Measurements from ENCODE around the gene IRF2BPL. TPM values are rescaled to one million over a fixed set of nuclear protein-coding genes. Genes with fewer than 3 reads are reported as not detected.
A peak's percentile ranks its signal among the peaks of the same experiment; 100 is the strongest.

Gene IRF2BPL
- total RNA-seq, 4 donors from 2014 or later = 10.3 to 20.6 (median 16.4) TPM

DNA sequence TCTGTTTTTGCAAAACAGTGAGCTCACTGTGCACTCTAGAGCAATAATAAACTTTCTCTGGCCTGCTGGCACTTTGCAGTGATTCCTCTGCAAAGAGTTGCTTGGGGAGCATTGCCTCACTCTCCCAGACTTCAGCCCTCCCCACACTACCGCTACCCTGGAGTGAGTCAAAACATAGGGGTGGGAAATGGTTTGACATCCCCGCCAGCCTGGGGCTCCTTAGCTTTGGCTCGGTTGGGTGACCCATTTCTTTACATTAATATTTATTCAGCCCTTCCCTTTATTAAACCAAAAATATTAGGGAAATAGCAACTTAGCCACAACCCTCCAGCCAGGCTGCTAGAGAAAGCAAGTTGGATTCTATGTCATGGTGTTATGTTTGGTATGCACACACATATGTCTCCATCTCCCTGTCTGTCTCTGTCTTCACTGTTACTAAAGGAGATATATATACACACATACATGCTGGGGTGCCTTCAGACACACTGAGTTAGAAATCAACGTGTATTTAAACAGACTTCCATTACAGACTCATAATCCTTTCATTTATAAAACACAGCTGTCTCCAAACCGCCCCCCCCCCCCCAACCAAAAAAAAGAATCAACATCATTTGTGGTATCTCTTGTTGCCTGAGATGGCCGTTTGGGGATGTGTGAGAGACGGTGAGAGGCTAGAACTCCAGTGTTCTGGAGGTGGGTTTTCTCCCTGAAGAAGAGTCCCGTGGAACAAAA is 3.4 kb upstream of the IRF2BPL start:
- H3K27me3 ChIP-seq = no peaks in the 10 kb centered on the region
- peak overlapping the region; percentile 90 to 100 (median 98) for H3K27ac ChIP-seq
- H3K36me3 ChIP-seq = no peaks in the 10 kb centered on the region
- no peaks in the 10 kb centered on the region for H3K9me3 ChIP-seq
- H3K4me3 ChIP-seq = peak overlapping the region in 1 of 4 donors; percentile 62
- TF ChIP-seq, protein P1, sequence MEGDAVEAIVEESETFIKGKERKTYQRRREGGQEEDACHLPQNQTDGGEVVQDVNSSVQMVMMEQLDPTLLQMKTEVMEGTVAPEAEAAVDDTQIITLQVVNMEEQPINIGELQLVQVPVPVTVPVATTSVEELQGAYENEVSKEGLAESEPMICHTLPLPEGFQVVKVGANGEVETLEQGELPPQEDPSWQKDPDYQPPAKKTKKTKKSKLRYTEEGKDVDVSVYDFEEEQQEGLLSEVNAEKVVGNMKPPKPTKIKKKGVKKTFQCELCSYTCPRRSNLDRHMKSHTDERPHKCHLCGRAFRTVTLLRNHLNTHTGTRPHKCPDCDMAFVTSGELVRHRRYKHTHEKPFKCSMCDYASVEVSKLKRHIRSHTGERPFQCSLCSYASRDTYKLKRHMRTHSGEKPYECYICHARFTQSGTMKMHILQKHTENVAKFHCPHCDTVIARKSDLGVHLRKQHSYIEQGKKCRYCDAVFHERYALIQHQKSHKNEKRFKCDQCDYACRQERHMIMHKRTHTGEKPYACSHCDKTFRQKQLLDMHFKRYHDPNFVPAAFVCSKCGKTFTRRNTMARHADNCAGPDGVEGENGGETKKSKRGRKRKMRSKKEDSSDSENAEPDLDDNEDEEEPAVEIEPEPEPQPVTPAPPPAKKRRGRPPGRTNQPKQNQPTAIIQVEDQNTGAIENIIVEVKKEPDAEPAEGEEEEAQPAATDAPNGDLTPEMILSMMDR (IDR thresholded peaks at IDR 0.05) = no peak
- TF ChIP-seq POLR2A (IDR thresholded peaks at IDR 0.05) = no peak
- DNase-seq = peak in 1 of 3 donors; percentile 57
- H3K4me1 ChIP-seq = peaks cover 0 to 55% (median 14%) of the 10 kb centered on the region in 4 donors

DNA sequence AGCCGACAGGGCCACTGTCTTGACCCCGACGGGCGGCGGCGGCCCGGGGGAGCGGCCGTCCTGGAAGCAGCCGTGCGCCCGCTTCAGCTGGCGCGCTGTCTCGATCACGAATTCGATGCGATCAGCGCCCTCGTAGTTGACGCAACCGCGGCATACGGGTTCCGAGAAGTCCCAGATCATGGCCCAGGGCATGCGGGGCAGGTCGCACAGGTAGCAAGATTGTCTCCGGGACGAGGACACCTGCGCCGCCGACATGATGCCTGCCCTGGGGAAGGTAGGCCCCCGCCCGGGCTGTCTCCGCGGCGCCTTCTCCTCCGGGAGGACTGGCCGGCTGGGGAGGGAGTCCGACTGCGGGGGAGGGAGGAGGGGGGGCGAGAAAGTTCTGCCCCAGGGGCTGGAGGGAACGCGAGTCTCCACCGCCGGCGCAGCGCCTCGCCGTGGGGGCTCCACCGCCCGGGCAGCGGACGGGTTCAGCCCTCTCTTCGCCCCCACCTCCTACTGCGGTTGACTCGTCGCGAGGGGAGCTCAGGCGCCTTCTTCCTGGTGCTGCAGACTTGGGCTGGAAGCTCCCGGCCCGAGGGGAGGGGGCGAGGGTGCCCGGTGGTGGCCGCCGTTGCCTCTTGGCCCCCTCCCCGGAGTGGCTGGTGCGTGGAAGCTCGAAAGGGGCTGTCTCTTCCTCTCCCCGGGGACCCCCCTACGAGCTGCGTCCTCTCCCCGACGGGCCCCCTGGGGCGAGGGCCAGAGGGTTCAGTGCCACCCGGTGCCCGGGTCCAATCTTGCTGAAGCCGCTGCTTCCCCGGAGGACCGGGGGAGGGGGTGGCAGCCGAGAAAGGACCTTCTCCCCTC is 747 bp downstream of the IRF2BPL start:
- peaks cover 0 to 11% (median 0%) of the 10 kb centered on the region in 3 donors for H3K36me3 ChIP-seq
- TF ChIP-seq, protein P1 (IDR thresholded peaks at IDR 0.05) = no peak
- no peak for TF ChIP-seq POLR2A (IDR thresholded peaks at IDR 0.05)
- no peaks in the 10 kb centered on the region for H3K9me3 ChIP-seq
- no peaks in the 10 kb centered on the region for H3K27me3 ChIP-seq
- peaks cover 3 to 77% (median 28%) of the 10 kb centered on the region in 4 donors for H3K4me1 ChIP-seq
- DNase-seq = peak; percentile 69 to 87 (median 85)
- H3K27ac ChIP-seq = peak overlapping the region; percentile 99 to 100 (median 100)
- peak overlapping the region; percentile 74 to 94 (median 87) for H3K4me3 ChIP-seq

DNA sequence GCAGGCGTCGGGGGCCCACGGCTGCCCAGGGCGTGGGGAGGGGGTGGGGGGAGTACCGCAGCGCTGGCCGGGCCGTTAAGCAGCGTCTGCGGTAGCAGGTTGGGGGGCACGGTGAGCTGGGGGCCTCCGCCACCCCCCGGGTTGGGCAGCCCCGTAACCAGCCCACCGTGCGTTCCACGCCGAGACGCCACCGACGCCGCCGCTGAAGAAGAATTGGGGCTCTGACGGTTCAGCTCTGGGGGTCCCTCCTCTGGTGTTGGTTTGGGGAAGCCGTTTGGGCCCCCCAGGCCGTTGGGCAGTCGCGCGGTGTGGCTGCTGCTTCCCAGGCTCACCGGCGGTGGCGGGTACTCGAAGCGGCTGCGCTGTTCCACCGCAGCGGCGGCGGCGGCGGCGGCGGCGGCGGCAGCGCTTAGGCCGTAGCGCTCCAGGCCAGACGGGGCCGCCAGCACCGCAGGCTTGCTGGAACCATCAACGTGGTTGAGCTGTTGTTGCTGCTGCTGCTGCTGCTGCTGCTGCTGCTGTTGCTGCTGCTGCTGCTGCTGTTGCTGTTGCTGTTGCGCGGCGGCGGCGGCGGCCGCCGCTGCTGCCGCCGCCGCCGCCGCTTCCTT is 1.5 kb downstream of the IRF2BPL start:
- peak; percentile 47 to 77 (median 76) for DNase-seq
- H3K4me1 ChIP-seq = peaks cover 3 to 77% (median 23%) of the 10 kb centered on the region in 4 donors

DNA sequence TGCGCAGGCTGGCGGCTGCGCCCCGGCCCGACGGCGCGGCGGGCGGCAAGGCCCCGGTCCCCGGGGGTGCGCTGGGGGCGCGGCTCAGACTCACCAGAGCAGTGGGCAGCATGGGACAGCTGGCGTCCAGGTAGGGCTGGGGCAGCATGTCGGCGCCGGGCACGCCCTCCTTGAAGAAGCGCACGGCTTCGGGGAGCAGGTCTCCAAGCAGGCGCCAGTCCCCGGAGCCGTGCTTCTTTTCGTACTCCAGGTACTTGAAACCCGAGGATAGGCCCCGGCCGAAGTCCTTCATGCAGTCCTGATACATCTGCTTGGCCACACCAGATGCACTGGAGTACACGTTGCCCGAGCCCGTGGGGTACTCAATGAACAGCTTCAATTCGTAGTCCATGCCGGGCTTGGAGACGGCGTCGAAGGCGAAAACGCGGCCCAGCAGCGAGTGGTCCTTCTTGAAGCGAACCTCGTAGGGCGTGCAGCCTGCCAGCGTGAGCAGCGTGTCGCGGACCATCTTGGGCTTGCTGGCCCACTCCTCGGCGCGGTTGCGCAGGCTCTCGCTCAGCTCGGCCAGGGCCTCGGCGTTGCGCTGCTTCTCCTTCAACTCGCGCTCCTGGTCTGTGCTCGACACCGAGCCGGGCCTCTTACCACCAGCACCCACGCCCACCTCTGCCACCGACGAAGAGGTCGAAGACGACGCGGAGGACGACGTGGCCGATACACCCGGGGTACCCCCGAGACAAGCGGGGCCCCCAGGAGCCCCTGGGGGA is 2.2 kb downstream of the IRF2BPL start:
- Histone ChIP-seq H3K36me3 (peaks cover 0 to 11% (median 0%) of the 10 kb centered on the region in 3 donors), H3K4me1 (peaks cover 3 to 72% (median 23%) of the 10 kb centered on the region in 4 donors), H3K27ac (peak overlapping the region; percentile 99 to 100 (median 100)), H3K4me3 (peak overlapping the region; percentile 74 to 94 (median 87)), H3K27me3 (no peaks in the 10 kb centered on the region), H3K9me3 (no peaks in the 10 kb centered on the region)
- DNase-seq = peak in 2 of 3 donors; percentile 63 to 69
- TF ChIP-seq, protein P1 (IDR thresholded peaks at IDR 0.05) = no peak
- TF ChIP-seq POLR2A (IDR thresholded peaks at IDR 0.05) = no peak

More for the DNA sequence above, 1.5 kb downstream of the IRF2BPL start:
- peak overlapping the region; percentile 74 to 94 (median 87) for H3K4me3 ChIP-seq
- H3K9me3 ChIP-seq = no peaks in the 10 kb centered on the region
- H3K27me3 ChIP-seq = no peaks in the 10 kb centered on the region
- peaks cover 0 to 11% (median 0%) of the 10 kb centered on the region in 3 donors for H3K36me3 ChIP-seq
- peak in 1 of 2 donors; percentile 33 for TF ChIP-seq POLR2A (IDR thresholded peaks at IDR 0.05)
- TF ChIP-seq, protein P1 (IDR thresholded peaks at IDR 0.05) = peak in 3 of 6 experiments; percentile 28 to 30 (median 30)
- H3K27ac ChIP-seq = peak overlapping the region; percentile 99 to 100 (median 100)
